Endodermal cell (in vitro differentiated cells): ENCODE measurements around the gene TEN1. TPM values are rescaled to one million over a fixed set of nuclear protein-coding genes. Genes with fewer than 3 reads are reported as not detected.

Experiments used
- DNase-seq: peaks from one replicate; pipeline ENCODE4 v3.0.0-alpha.2; 2017
- H3K27ac ChIP-seq: 2 replicates; pipeline ENCODE4 v1.5.1; 2013; ENCODE audit warnings: mild to moderate bottlenecking, low read depth, low read length, moderate library complexity
- H3K27me3 ChIP-seq: 2 replicates; pipeline ENCODE4 v1.6.1; 2013; ENCODE audit warnings: mild to moderate bottlenecking, low read length, moderate library complexity; ENCODE audit not compliant: insufficient read depth, control insufficient read depth, poor library complexity, severe bottlenecking
- H3K36me3 ChIP-seq: 2 replicates; pipeline ENCODE4 v1.7.0; 2013; ENCODE audit warnings: mild to moderate bottlenecking, low read length, moderate library complexity; ENCODE audit not compliant: control insufficient read depth, insufficient read depth
- H3K4me1 ChIP-seq: one replicate; pipeline ENCODE4 v1.7.0; 2013; ENCODE audit warnings: low read length; ENCODE audit not compliant: control insufficient read depth, insufficient read depth
- H3K4me3 ChIP-seq: 2 replicates; pipeline ENCODE4 v1.5.1; 2013; ENCODE audit warnings: mild to moderate bottlenecking, low read length, moderate library complexity
- H3K9ac ChIP-seq: 2 replicates; pipeline ENCODE4 v1.6.1; 2013; ENCODE audit warnings: mild to moderate bottlenecking, low read length, moderate library complexity; ENCODE audit not compliant: poor library complexity, severe bottlenecking; ENCODE audit errors: extremely low read depth
- H3K9me3 ChIP-seq: 2 replicates; pipeline ENCODE4 v1.6.1; 2013; ENCODE audit warnings: mild to moderate bottlenecking, low read length, moderate library complexity; ENCODE audit not compliant: control insufficient read depth
- H3K27ac Mint-ChIP-seq: 2 replicates; pipeline ENCODE4 v1.8.0; 2020; ENCODE audit warnings: mixed read lengths
- H3K27me3 Mint-ChIP-seq: 2 replicates; pipeline ENCODE4 v1.8.0; 2021; ENCODE audit warnings: mild to moderate bottlenecking, mixed read lengths; ENCODE audit not compliant: insufficient read depth
- H3K36me3 Mint-ChIP-seq: 2 replicates; pipeline ENCODE4 v1.8.0; 2020; ENCODE audit warnings: low read depth, mixed read lengths
- H3K4me1 Mint-ChIP-seq: 2 replicates; pipeline ENCODE4 v1.8.0; 2020; ENCODE audit warnings: mixed read lengths
- H3K4me3 Mint-ChIP-seq: 2 replicates; pipeline ENCODE4 v1.8.0; 2020; ENCODE audit warnings: mild to moderate bottlenecking, moderate library complexity, mixed read lengths
- H3K9me3 Mint-ChIP-seq: 2 replicates; pipeline ENCODE4 v1.8.0; 2020; ENCODE audit warnings: mild to moderate bottlenecking, mixed read lengths
- WGBS, 2 experiments: methylation state at CpG; one replicate each; pipeline versions ENCODE4 v1.1.5 to v1.1.7; 2013; ENCODE audit warnings: missing lambda C conversion rate in 2 of 2, mixed read lengths in 1 of 2; ENCODE audit not compliant: insufficient coverage in 1 of 2, insufficient read length in 1 of 2; 5-methylcytosine and 5-hydroxymethylcytosine counted together
- total RNA-seq, 2 donors: library from RNA; stranded (reverse); fragmentation: NEBNext Ultra II Directional in 1 of 2; extraction: Animal tissue kit (Norgen Biotek cat#: 25700) in 1 of 2; gene quantifications; 2 replicates in 1 of 2; 3 replicates in 1 of 2; pipeline ENCODE4 v1.2.1, GENCODE V29; 2021
- TF ChIP-seq, protein P1 (sequence below): fragments of 200-600 bp; sonication (generic); conservative IDR thresholded peaks from 2 replicates; pipeline ENCODE4 v1.5.0; 2021; ENCODE audit warnings: antibody characterized with exemption, mild to moderate bottlenecking

Gene TEN1
- total RNA-seq, 2 donors from 2014 or later: 12.1 to 15.3 TPM

DNA sequence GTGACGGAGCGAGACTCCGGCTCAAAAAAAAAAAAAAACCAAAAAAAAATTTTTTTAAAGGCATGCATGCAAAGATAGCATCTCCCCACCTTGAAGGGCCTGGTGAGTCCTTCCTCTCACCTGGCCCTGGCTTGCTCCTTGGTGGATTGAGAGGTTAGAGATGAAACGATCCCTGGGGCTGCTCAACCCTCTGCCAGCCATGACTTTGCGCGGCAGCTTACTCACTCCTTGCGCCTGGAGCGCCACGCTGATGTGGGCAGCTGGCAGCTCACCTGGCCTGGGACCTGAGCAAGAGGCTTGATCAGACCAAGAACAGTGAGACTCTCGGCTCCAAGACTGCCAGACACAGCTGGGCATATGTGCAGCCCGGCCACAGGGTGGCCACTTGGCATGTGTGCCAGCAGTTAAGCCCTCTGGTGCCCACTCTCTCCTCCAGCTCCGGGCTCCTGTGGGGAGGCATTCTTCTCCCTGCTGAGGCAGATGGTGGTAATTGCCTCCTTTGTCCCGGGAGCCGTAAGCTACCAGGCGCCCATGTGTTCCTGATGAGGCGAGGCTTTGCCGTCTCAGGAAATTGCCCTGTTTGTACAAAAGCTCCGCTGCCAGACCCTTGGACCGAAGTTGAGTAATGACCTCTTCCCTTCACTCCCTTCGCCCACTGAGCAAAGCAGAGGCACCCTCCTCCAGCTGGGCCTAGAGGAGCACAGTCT is 53.2 kb downstream of the TEN1 start:
- TF ChIP-seq, protein P1, sequence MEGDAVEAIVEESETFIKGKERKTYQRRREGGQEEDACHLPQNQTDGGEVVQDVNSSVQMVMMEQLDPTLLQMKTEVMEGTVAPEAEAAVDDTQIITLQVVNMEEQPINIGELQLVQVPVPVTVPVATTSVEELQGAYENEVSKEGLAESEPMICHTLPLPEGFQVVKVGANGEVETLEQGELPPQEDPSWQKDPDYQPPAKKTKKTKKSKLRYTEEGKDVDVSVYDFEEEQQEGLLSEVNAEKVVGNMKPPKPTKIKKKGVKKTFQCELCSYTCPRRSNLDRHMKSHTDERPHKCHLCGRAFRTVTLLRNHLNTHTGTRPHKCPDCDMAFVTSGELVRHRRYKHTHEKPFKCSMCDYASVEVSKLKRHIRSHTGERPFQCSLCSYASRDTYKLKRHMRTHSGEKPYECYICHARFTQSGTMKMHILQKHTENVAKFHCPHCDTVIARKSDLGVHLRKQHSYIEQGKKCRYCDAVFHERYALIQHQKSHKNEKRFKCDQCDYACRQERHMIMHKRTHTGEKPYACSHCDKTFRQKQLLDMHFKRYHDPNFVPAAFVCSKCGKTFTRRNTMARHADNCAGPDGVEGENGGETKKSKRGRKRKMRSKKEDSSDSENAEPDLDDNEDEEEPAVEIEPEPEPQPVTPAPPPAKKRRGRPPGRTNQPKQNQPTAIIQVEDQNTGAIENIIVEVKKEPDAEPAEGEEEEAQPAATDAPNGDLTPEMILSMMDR: no peak
- H3K27ac Mint-ChIP-seq: no peak overlapping the region
- Histone ChIP-seq H3K4me3 (no peak overlapping the region), H3K9ac (no peak overlapping the region), H3K27ac (no peak overlapping the region), H3K27me3 (no peaks in the 10 kb centered on the region), H3K9me3 (no peaks in the 10 kb centered on the region), H3K36me3 (no peaks in the 10 kb centered on the region), H3K4me1 (peaks cover 4% of the 10 kb centered on the region)
- WGBS, 2 experiments: 95 to 97% methylated on average over 11 to 20 of the region's 20 CpGs
- peaks cover 18% of the 10 kb centered on the region for H3K4me1 Mint-ChIP-seq
- no peaks in the 10 kb centered on the region for H3K9me3 Mint-ChIP-seq
- H3K27me3 Mint-ChIP-seq: peaks cover 5% of the 10 kb centered on the region
- H3K36me3 Mint-ChIP-seq: no peaks in the 10 kb centered on the region
- no peak overlapping the region for H3K4me3 Mint-ChIP-seq
- DNase-seq: no peak

DNA sequence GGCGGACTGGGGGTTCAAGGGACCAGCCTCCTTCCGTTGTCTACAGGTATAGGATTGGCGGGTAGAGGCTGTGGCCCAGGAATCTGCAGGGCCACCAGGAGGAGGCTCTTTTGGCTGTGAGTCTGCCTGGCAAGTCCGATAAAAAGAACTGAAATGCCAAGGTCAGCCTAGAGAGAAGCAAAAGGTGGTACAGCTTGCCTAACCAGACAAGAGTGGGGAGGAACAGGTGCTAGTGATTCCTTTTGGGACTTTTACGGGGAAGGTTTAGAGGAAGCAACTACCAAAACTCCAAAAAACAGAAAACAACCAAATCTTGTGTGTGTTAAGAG is 53.7 kb downstream of the TEN1 start:
- H3K9me3 Mint-ChIP-seq: no peaks in the 10 kb centered on the region
- WGBS, 2 experiments: 94 to 97% methylated on average over 3 to 5 of the region's 5 CpGs

DNA sequence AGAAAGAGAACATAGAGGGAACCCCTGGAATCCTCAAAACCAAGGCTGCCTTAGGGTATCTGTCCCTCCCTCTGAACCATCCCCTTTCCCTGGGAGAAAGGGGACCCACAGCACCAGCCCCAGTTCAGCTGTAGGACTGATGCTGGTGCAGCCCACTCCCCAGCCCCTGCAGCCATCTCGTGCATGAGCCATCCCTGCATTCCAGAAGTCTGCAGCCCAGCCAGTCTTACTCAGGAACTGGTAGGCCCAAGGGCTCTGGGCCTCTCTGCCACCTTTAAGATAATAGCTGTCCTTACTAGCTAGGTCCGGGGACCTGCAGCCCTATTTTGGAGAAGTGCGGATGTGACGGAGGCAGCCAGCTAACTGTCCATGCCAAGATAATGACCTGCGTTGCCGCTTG is 54.1 kb downstream of the TEN1 start:
- peaks cover 5% of the 10 kb centered on the region for H3K27me3 Mint-ChIP-seq
- H3K27ac Mint-ChIP-seq: no peak overlapping the region
- no peak for DNase-seq
- H3K4me1 Mint-ChIP-seq: peaks cover 14% of the 10 kb centered on the region
- TF ChIP-seq, protein P1: no peak
- H3K9me3 Mint-ChIP-seq: no peaks in the 10 kb centered on the region
- H3K4me3 Mint-ChIP-seq: no peak overlapping the region
- H3K27me3 ChIP-seq: no peaks in the 10 kb centered on the region
- no peak overlapping the region for H3K9ac ChIP-seq
- peaks cover 3% of the 10 kb centered on the region for H3K36me3 Mint-ChIP-seq
- H3K4me1 ChIP-seq: peaks cover 4% of the 10 kb centered on the region
- 95 to 98% methylated on average over 5 to 6 of the region's 6 CpGs for WGBS, 2 experiments
- no peak overlapping the region for H3K27ac ChIP-seq
- H3K4me3 ChIP-seq: no peak overlapping the region
- no peaks in the 10 kb centered on the region for H3K9me3 ChIP-seq
- peaks cover 8% of the 10 kb centered on the region for H3K36me3 ChIP-seq

More for the DNA sequence above, 53.7 kb downstream of the TEN1 start:
- DNase-seq: no peak
- no peaks in the 10 kb centered on the region for H3K27me3 ChIP-seq
- peaks cover 4% of the 10 kb centered on the region for H3K4me1 ChIP-seq
- TF ChIP-seq, protein P1: no peak
- H3K4me3 ChIP-seq: no peak overlapping the region
- H3K27me3 Mint-ChIP-seq: peaks cover 5% of the 10 kb centered on the region
- no peak overlapping the region for H3K27ac ChIP-seq
- H3K27ac Mint-ChIP-seq: no peak overlapping the region
- no peak overlapping the region for H3K4me3 Mint-ChIP-seq
- H3K9me3 ChIP-seq: no peaks in the 10 kb centered on the region
- no peaks in the 10 kb centered on the region for H3K36me3 Mint-ChIP-seq
- H3K9ac ChIP-seq: no peak overlapping the region
- H3K4me1 Mint-ChIP-seq: peaks cover 14% of the 10 kb centered on the region
- H3K36me3 ChIP-seq: peaks cover 4% of the 10 kb centered on the region
